WTC11 (cell line): ENCODE measurements around the gene PPM1A. TPM values are rescaled to one million over a fixed set of nuclear protein-coding genes. Genes with fewer than 3 reads are reported as not detected.

Experiments used
- ATAC-seq: fragments of 200-7000 bp; cut with Tn5 transposase; 2 replicates; pipeline ENCODE4 v1.10.0; 2021; ENCODE audit warnings: mild to moderate bottlenecking, moderate library complexity
- CTCF ChIA-PET: fragments of 300-600 bp; sonication (Branson Sonifier 250); formaldehyde crosslinking; loops from one replicate; lab custom pipeline; 2021; ENCODE audit warnings: antibody characterized with exemption; lab: Charles Lee
- POLR2A ChIA-PET: fragments of 350-600 bp; sonication (Branson Sonifier 250); formaldehyde crosslinking; loops from one replicate; lab custom pipeline; 2021; ENCODE audit warnings: antibody characterized with exemption; lab: Charles Lee
- DNase-seq: peaks from one replicate; pipeline ENCODE4 v3.0.0; 2021; ENCODE audit warnings: low spot score
- H3K27ac Mint-ChIP-seq: 2 replicates; pipeline ENCODE4 v1.8.0; 2021; ENCODE audit warnings: mixed read lengths
- H3K27me3 Mint-ChIP-seq: 2 replicates; pipeline ENCODE4 v1.8.0; 2021; ENCODE audit warnings: low read depth, mild to moderate bottlenecking, moderate library complexity, mixed read lengths
- H3K36me3 Mint-ChIP-seq: 2 replicates; pipeline ENCODE4 v1.8.0; 2021; ENCODE audit warnings: mixed read lengths
- H3K4me1 Mint-ChIP-seq: 2 replicates; pipeline ENCODE4 v1.8.0; 2022; ENCODE audit warnings: mixed read lengths
- H3K4me3 Mint-ChIP-seq: 2 replicates; pipeline ENCODE4 v1.8.0; 2021; ENCODE audit warnings: mild to moderate bottlenecking, moderate library complexity, mixed read lengths
- H3K9me3 Mint-ChIP-seq: 2 replicates; pipeline ENCODE4 v1.8.0; 2021; ENCODE audit warnings: mixed read lengths
- ATF1 ChIP-seq: sonication (generic); formaldehyde crosslinking; IDR thresholded peaks from 2 replicates; pipeline ENCODE4 v1.8.1; 2023; ENCODE audit warnings: mild to moderate bottlenecking, moderate library complexity, missing genetic modification reagents
- CBFB ChIP-seq: sonication (generic); formaldehyde crosslinking; IDR thresholded peaks from 2 replicates; pipeline ENCODE4 v1.8.1; 2022; ENCODE audit warnings: mild to moderate bottlenecking, low read depth, missing genetic modification reagents
- ESRRA ChIP-seq: sonication (generic); formaldehyde crosslinking; IDR thresholded peaks from 2 replicates; pipeline ENCODE4 v1.8.1; 2022; ENCODE audit warnings: mild to moderate bottlenecking, missing genetic modification reagents, borderline replicate concordance
- KAT7 ChIP-seq: sonication (generic); formaldehyde crosslinking; IDR thresholded peaks from 2 replicates; pipeline ENCODE4 v1.8.1; 2023; ENCODE audit warnings: missing genetic modification reagents, mild to moderate bottlenecking, borderline replicate concordance
- MXD4 ChIP-seq: fragments of 250-450 bp; sonication (Bioruptor Pico); IDR thresholded peaks from 2 replicates; pipeline ENCODE4 v1.8.0; 2021; ENCODE audit warnings: mild to moderate bottlenecking, moderate library complexity, borderline replicate concordance
- NFE2L1 ChIP-seq: sonication (generic); formaldehyde crosslinking; IDR thresholded peaks from 2 replicates; pipeline ENCODE4 v1.8.1; 2023; ENCODE audit warnings: missing genetic modification reagents
- NR3C1 ChIP-seq: sonication (generic); formaldehyde crosslinking; conservative IDR thresholded peaks from 2 replicates; pipeline ENCODE4 v1.8.1; 2023; ENCODE audit warnings: low read depth, mild to moderate bottlenecking, missing genetic modification reagents
- TEAD1 ChIP-seq: sonication (generic); formaldehyde crosslinking; IDR thresholded peaks from 2 replicates; pipeline ENCODE4 v1.8.0; 2022; ENCODE audit warnings: mild to moderate bottlenecking, missing genetic modification reagents
- TP53 ChIP-seq: sonication (generic); formaldehyde crosslinking; IDR thresholded peaks from 2 replicates; pipeline ENCODE4 v1.8.1; 2023; ENCODE audit warnings: mild to moderate bottlenecking, missing genetic modification reagents
- ZNF121 ChIP-seq: sonication (generic); formaldehyde crosslinking; IDR thresholded peaks from 2 replicates; pipeline ENCODE4 v1.8.0; 2023; ENCODE audit warnings: missing genetic modification reagents
- ZNF138 ChIP-seq: sonication (generic); formaldehyde crosslinking; conservative IDR thresholded peaks from 2 replicates; pipeline ENCODE4 v1.8.1; 2022; ENCODE audit warnings: mild to moderate bottlenecking, moderate library complexity, missing genetic modification reagents
- ZNF232 ChIP-seq: sonication (generic); formaldehyde crosslinking; IDR thresholded peaks from 2 replicates; pipeline ENCODE4 v1.8.0; 2022; ENCODE audit warnings: mild to moderate bottlenecking, missing genetic modification reagents
- total RNA-seq: library from RNA; stranded (reverse); gene quantifications from 3 replicates; pipeline ENCODE4 v1.2.3, GENCODE V29; 2021
- TF ChIP-seq, protein P1 (sequence below): fragments of 250-450 bp; sonication (Bioruptor Pico); IDR thresholded peaks from 2 replicates; pipeline ENCODE4 v1.9.0; 2021; ENCODE audit warnings: mild to moderate bottlenecking, borderline replicate concordance
- TF ChIP-seq, protein P2 (sequence below): fragments of 250-450 bp; sonication (Bioruptor Pico); IDR thresholded peaks from 2 replicates; pipeline ENCODE4 v1.9.0; 2021; ENCODE audit warnings: mild to moderate bottlenecking
- TF ChIP-seq, protein P3 (sequence below): sonication (generic); formaldehyde crosslinking; IDR thresholded peaks from 2 replicates; pipeline ENCODE4 v1.8.1; 2023; ENCODE audit warnings: mild to moderate bottlenecking, moderate library complexity, missing genetic modification reagents
- TF ChIP-seq, protein P4 (sequence below): sonication (generic); formaldehyde crosslinking; IDR thresholded peaks from 2 replicates; pipeline ENCODE4 v1.8.1; 2022; ENCODE audit warnings: mild to moderate bottlenecking, missing genetic modification reagents, moderate library complexity, borderline replicate concordance
- TF ChIP-seq, protein P5 (sequence below): fragments of 250-450 bp; sonication (Bioruptor Pico); IDR thresholded peaks from 2 replicates; pipeline ENCODE4 v2.1.2; 2022; ENCODE audit warnings: mild to moderate bottlenecking, moderate library complexity

The PPM1A gene
- total RNA-seq, 1 experiment from 2014 or later = 52.5 TPM

DNA sequence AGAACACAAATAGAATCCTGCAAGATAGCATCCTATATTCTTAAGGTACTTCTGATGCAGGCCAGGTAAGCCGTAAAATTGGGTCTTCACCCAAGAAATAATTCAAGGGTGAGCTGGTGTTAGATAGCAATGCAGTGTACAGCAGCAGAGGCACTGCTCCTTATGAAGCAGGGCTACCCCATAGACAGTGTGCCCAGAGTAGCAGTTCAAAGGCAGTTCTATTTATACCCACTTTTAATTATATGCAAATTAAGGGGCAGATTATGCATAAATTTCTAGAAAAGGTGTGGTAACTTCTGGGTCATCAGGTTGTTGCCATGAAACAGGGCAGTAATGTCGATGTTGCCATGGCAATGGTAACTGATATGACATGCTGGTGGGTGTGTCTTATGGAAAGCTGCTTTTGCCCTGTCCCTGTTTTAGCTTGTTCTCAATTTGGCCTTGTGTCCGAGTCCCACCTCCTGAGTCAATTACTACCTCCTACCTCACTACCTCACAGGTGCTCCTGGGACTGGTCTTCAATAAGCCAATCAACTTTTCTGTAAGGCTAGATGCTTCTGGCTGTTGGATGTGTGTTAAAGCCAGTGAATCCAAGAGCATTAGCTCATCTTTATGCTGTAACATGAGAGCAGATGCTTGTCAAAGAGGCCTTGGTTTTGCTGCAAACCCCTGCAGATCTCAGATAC lies 61.0 kb downstream of the PPM1A start:
- H3K4me1 Mint-ChIP-seq = peaks cover 43% of the 10 kb centered on the region
- no peak for DNase-seq
- no peaks in the 10 kb centered on the region for H3K27me3 Mint-ChIP-seq
- H3K9me3 Mint-ChIP-seq = peaks cover 14% of the 10 kb centered on the region
- peak; percentile 56 for ATAC-seq
- H3K36me3 Mint-ChIP-seq = peaks cover 13% of the 10 kb centered on the region
- CTCF ChIA-PET = interaction anchor here (1.5 to 2.5 kb wide), 3 partner anchors 17 to 44 kb away, joined by 6 to 15 read pairs (median 7); no protein-coding TSS in a partner anchor
- TF ChIP-seq ZNF138 (CRISPR knock-in tag) (no peak), TP53 (CRISPR knock-in tag) (no peak), NFE2L1 (CRISPR knock-in tag) (no peak), MXD4 (CRISPR knock-in tag) (no peak), ATF1 (no peak), TEAD1 (CRISPR knock-in tag) (no peak), ESRRA (CRISPR knock-in tag) (no peak), KAT7 (no peak), CBFB (CRISPR knock-in tag) (no peak), ZNF232 (no peak), NR3C1 (no peak), ZNF121 (CRISPR knock-in tag) (no peak)
- TF ChIP-seq, protein P1, sequence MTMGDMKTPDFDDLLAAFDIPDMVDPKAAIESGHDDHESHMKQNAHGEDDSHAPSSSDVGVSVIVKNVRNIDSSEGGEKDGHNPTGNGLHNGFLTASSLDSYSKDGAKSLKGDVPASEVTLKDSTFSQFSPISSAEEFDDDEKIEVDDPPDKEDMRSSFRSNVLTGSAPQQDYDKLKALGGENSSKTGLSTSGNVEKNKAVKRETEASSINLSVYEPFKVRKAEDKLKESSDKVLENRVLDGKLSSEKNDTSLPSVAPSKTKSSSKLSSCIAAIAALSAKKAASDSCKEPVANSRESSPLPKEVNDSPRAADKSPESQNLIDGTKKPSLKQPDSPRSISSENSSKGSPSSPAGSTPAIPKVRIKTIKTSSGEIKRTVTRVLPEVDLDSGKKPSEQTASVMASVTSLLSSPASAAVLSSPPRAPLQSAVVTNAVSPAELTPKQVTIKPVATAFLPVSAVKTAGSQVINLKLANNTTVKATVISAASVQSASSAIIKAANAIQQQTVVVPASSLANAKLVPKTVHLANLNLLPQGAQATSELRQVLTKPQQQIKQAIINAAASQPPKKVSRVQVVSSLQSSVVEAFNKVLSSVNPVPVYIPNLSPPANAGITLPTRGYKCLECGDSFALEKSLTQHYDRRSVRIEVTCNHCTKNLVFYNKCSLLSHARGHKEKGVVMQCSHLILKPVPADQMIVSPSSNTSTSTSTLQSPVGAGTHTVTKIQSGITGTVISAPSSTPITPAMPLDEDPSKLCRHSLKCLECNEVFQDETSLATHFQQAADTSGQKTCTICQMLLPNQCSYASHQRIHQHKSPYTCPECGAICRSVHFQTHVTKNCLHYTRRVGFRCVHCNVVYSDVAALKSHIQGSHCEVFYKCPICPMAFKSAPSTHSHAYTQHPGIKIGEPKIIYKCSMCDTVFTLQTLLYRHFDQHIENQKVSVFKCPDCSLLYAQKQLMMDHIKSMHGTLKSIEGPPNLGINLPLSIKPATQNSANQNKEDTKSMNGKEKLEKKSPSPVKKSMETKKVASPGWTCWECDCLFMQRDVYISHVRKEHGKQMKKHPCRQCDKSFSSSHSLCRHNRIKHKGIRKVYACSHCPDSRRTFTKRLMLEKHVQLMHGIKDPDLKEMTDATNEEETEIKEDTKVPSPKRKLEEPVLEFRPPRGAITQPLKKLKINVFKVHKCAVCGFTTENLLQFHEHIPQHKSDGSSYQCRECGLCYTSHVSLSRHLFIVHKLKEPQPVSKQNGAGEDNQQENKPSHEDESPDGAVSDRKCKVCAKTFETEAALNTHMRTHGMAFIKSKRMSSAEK (CRISPR knock-in tag) = no peak
- TF ChIP-seq, protein P2, sequence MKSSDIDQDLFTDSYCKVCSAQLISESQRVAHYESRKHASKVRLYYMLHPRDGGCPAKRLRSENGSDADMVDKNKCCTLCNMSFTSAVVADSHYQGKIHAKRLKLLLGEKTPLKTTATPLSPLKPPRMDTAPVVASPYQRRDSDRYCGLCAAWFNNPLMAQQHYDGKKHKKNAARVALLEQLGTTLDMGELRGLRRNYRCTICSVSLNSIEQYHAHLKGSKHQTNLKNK (CRISPR knock-in tag) = no peak
- TF ChIP-seq, protein P3, sequence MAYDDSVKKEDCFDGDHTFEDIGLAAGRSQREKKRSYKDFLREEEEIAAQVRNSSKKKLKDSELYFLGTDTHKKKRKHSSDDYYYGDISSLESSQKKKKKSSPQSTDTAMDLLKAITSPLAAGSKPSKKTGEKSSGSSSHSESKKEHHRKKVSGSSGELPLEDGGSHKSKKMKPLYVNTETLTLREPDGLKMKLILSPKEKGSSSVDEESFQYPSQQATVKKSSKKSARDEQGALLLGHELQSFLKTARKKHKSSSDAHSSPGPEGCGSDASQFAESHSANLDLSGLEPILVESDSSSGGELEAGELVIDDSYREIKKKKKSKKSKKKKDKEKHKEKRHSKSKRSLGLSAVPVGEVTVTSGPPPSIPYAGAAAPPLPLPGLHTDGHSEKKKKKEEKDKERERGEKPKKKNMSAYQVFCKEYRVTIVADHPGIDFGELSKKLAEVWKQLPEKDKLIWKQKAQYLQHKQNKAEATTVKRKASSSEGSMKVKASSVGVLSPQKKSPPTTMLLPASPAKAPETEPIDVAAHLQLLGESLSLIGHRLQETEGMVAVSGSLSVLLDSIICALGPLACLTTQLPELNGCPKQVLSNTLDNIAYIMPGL = no peak
- TF ChIP-seq, protein P4, sequence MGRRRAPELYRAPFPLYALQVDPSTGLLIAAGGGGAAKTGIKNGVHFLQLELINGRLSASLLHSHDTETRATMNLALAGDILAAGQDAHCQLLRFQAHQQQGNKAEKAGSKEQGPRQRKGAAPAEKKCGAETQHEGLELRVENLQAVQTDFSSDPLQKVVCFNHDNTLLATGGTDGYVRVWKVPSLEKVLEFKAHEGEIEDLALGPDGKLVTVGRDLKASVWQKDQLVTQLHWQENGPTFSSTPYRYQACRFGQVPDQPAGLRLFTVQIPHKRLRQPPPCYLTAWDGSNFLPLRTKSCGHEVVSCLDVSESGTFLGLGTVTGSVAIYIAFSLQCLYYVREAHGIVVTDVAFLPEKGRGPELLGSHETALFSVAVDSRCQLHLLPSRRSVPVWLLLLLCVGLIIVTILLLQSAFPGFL (CRISPR knock-in tag) = no peak
- TF ChIP-seq, protein P5, sequence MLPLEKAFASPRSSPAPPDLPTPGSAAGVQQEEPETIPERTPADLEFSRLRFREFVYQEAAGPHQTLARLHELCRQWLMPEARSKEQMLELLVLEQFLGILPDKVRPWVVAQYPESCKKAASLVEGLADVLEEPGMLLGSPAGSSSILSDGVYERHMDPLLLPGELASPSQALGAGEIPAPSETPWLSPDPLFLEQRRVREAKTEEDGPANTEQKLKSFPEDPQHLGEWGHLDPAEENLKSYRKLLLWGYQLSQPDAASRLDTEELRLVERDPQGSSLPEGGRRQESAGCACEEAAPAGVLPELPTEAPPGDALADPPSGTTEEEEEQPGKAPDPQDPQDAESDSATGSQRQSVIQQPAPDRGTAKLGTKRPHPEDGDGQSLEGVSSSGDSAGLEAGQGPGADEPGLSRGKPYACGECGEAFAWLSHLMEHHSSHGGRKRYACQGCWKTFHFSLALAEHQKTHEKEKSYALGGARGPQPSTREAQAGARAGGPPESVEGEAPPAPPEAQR (CRISPR knock-in tag) = no peak
- TF ChIP-seq, all 79 proteins: peak for 0
- no peak overlapping the region for H3K4me3 Mint-ChIP-seq
- POLR2A ChIA-PET = interaction anchor here (0.6 to 2.2 kb wide), 2 partner anchors 61 to 62 kb away, joined by 3 to 7 read pairs; partner anchors contain the start of gene PPM1A
- H3K27ac Mint-ChIP-seq = no peak overlapping the region
